VCaP (cell line): ENCODE data around the gene SCN9A.

Experiments
- H3K27ac ChIP-seq: fragments of 450-650 bp; 2 replicates; pipeline ENCODE4 v1.5.1; 2017
- CTCF ChIP-seq: fragments of 450-650 bp; conservative IDR thresholded peaks from 2 replicates; pipeline ENCODE4 v1.5.1; 2017; ENCODE audit warnings: mild to moderate bottlenecking, moderate library complexity

Gene SCN9A

GRCh38 chr2:166302036-166302435, 73.7 kb downstream of the SCN9A start:
- no peak overlapping the region for H3K27ac ChIP-seq
- TF ChIP-seq CTCF: no peak

- H3K27ac ChIP-seq: no peak overlapping the region
- no peak for TF ChIP-seq CTCF
Measured at GRCh38 chr2:166297951-166298350, 77.8 kb downstream of the SCN9A start.

GRCh38 chr2:166293984-166294383, 81.8 kb downstream of the SCN9A start:
- no peak overlapping the region for H3K27ac ChIP-seq

GRCh38 chr2:166285215-166285614, 90.5 kb downstream of the SCN9A start:
- H3K27ac ChIP-seq: no peak overlapping the region
- no peak for TF ChIP-seq CTCF

More at GRCh38 chr2:166293984-166294383, 81.8 kb downstream of the SCN9A start:
- TF ChIP-seq CTCF: no peak

GRCh38 chr2:166284359-166284758, 91.4 kb downstream of the SCN9A start:
- H3K27ac ChIP-seq: no peak overlapping the region
- TF ChIP-seq CTCF: no peak

GRCh38 chr2:166282154-166282553, 93.6 kb downstream of the SCN9A start:
- no peak for TF ChIP-seq CTCF
- H3K27ac ChIP-seq: no peak overlapping the region

GRCh38 chr2:166278856-166279255, 96.9 kb downstream of the SCN9A start:
- no peak for TF ChIP-seq CTCF

GRCh38 chr2:166270376-166270775, 105.4 kb downstream of the SCN9A start:
- no peak for TF ChIP-seq CTCF

More at GRCh38 chr2:166278856-166279255, 96.9 kb downstream of the SCN9A start:
- H3K27ac ChIP-seq: no peak overlapping the region

More at GRCh38 chr2:166270376-166270775, 105.4 kb downstream of the SCN9A start:
- H3K27ac ChIP-seq: no peak overlapping the region
